ENCODE measurements around the gene CRACDL. TPM values are rescaled to one million over a fixed set of nuclear protein-coding genes. Genes with fewer than 3 reads are reported as not detected.

Gene CRACDL
- total and polyA plus RNA-seq, 2 donors (not counting 3 experiments of a cell fraction or from before 2014, with no cell fraction given), result 0.92 to 6.3 TPM

- Histone ChIP-seq H3K27me3 (ENCODE audit: control insufficient read depth in 2 of 2, insufficient read depth in 2 of 2, low read length in 2 of 2) (no peaks in the 10 kb centered on the region), H3K4me3 (replicated peaks in 1 of 3; ENCODE audit: insufficient read depth in 1 of 3, low read depth in 1 of 3, low read length in 3 of 3) (no peak overlapping the region), H3K9ac (replicated peaks; ENCODE audit: extremely low read depth, insufficient read depth, low read length) (no peak overlapping the region), H3K4me2 (ENCODE audit: insufficient read depth, low read length) (no peak overlapping the region), H3K36me3 (ENCODE audit: control insufficient read depth in 2 of 2, extremely low read depth in 1 of 2, insufficient read depth in 2 of 2, low read length in 2 of 2) (no peaks in the 10 kb centered on the region), H2AFZ (ENCODE audit: low read depth, low read length) (peak overlapping the region; percentile 23), H3K27ac (ENCODE audit: insufficient read depth, low read depth, low read length) (no peak overlapping the region), H3K4me1 (ENCODE audit: control insufficient read depth, extremely low read depth, insufficient read depth, low read length) (peaks cover 20% of the 10 kb centered on the region), H3K79me2 (ENCODE audit: control insufficient read depth, insufficient read depth, low read length) (no peaks in the 10 kb centered on the region), H4K20me1 (replicated peaks; ENCODE audit: control insufficient read depth, extremely low read depth, insufficient read depth, low read length) (no peaks in the 10 kb centered on the region), H3K9me1 (replicated peaks; ENCODE audit: control insufficient read depth, extremely low read depth, insufficient read depth, low read length) (no peaks in the 10 kb centered on the region), H3K9me3 (replicated peaks; ENCODE audit: control insufficient read depth, insufficient read depth, low read length) (no peaks in the 10 kb centered on the region)
- ChIA-PET CTCF (interaction anchor here (0.7 to 2.5 kb wide), 5 partner anchors 11 to 77 kb away, joined by 3 to 8 read pairs (median 4); no protein-coding TSS in a partner anchor), POLR2A (no interaction called here)
- no peak for FAIRE-seq
- DNase-seq (ENCODE audit: low read depth, low spot score), result no peak
- dilution Hi-C loops (cut with MboI; ENCODE audit: extremely low pct_ligation_motif_present, low sequenced_read_pairs), result no loop called here
- intact Hi-C loops (cut with micrococcal nuclease), result loop anchor here (2.0 to 10.0 kb wide), 3 partner anchors 63 to 575 kb away; partner anchors contain the start of genes EIF5B and TXNDC9
- no TSS peak for BruUV-seq (replicated peaks)
- no peak for TF ChIP-seq MYC (IDR thresholded peaks at IDR 0.05; ENCODE audit: low read depth, low read length)
- no peak for TF ChIP-seq CTCF (IDR thresholded peaks at IDR 0.05; ENCODE audit: extremely low read depth in 1 of 2, insufficient read depth in 1 of 2, low read depth in 1 of 2, low read length in 2 of 2)
- no peak for TF ChIP-seq EZH2 (IDR thresholded peaks at IDR 0.05; ENCODE audit: borderline replicate concordance, low read depth, low read length, severe bottlenecking)
- TF ChIP-seq MAX (IDR thresholded peaks at IDR 0.05; ENCODE audit: insufficient read depth, insufficient read length), result no peak
- no peak for TF ChIP-seq POLR2A (IDR thresholded peaks at IDR 0.05; ENCODE audit: low read depth, low read length)
- TF ChIP-seq GATA2 (IDR thresholded peaks at IDR 0.05; ENCODE audit: insufficient read depth, insufficient read length, low read depth, low read length), result no peak
- no peak for TF ChIP-seq JUN (IDR thresholded peaks at IDR 0.05; ENCODE audit: borderline replicate concordance, insufficient read depth, insufficient read length, low read depth)
- TF ChIP-seq FOS (IDR thresholded peaks at IDR 0.05; ENCODE audit: borderline replicate concordance, insufficient read depth, low read length), result no peak
- TF ChIP-seq POLR2AphosphoS5 (IDR thresholded peaks at IDR 0.05; ENCODE audit: insufficient read depth, low read depth, low read length), result no peak
These were observed 176.0 kb downstream of the CRACDL start for GRCh38 chr2:98759827-98760625.
